ENCODE data around the gene IDH3B. TPM values are rescaled to one million over a fixed set of nuclear protein-coding genes. Genes with fewer than 3 reads are reported as not detected.

The IDH3B gene
- total RNA-seq, 1 experiment from 2014 or later, result 132 TPM

DNA sequence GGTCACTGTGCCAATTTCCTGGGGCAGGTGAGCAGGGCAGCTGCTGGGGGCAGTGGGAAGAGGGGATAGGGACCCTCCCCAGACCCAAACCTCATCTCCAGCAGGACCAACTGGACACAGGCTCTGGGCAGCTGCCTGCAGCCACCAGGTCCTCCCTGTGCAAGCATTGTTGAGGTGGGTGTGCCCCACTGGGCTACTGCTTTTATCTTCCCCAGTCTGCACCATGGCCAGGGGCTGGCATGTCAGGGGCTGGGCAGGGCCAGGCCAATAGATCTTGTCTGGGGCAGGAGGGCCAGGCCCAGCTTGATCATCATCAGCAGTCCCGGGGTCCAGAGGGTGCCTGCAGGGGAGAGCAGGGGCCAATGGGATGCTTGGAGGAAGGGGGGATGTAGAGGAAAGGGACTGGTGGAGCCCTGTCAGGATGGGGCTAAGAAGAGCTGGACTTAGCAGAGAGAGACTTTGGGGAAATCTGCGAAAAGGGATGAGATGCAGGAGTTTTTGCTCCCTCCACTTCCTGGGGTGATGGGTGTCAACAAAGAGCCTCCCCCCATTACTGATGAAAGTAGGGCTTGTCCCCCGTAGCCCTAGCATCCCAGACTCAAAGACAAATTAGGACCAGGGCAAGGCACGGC is 34.3 kb upstream of the IDH3B start:
- H3K27ac ChIP-seq (ENCODE audit: low read depth, low read length), result no peak overlapping the region
- H3K9me3 ChIP-seq (ENCODE audit: control insufficient read depth in 1 of 2, insufficient read depth in 1 of 2, low read depth in 1 of 2, low read length in 2 of 2), result no peaks in the 10 kb centered on the region
- H3K9ac ChIP-seq (ENCODE audit: low read length), result no peak overlapping the region
- no peak for TF ChIP-seq EZH2phosphoT487 (IDR thresholded peaks at IDR 0.05; ENCODE audit: borderline replicate concordance)
- TF ChIP-seq POLR2AphosphoS5 (IDR thresholded peaks at IDR 0.05; ENCODE audit: low read depth, low read length), result no peak
- no peak for TF ChIP-seq POLR2A (IDR thresholded peaks at IDR 0.05; ENCODE audit: borderline replicate concordance, extremely low read depth, insufficient read depth, insufficient read length)
- no peak for TF ChIP-seq RAD21 (IDR thresholded peaks at IDR 0.05; ENCODE audit: low read depth)
- no peak for TF ChIP-seq CEBPB (IDR thresholded peaks at IDR 0.05; ENCODE audit: low read depth)
- TF ChIP-seq SIN3A (IDR thresholded peaks at IDR 0.05; ENCODE audit: low read depth), result no peak
- no peak for TF ChIP-seq ZNF274 (IDR thresholded peaks at IDR 0.05; ENCODE audit: low read depth, low read length)
- H3K79me2 ChIP-seq (ENCODE audit: insufficient read depth, low read length), result no peaks in the 10 kb centered on the region
- ChIA-PET RAD21 (ENCODE audit: low non-redundant PET in 1 of 2, low total read pairs in 2 of 2, uncharacterized antibody in 2 of 2, unreplicated experiment in 2 of 2) (no interaction called here), CTCF (no interaction called here), POLR2A (no interaction called here)
- no peak overlapping the region for H3K4me2 ChIP-seq (ENCODE audit: low read length)
- no peaks in the 10 kb centered on the region for H3K36me3 ChIP-seq (ENCODE audit: control insufficient read depth in 1 of 2, insufficient read depth in 2 of 2, low read length in 2 of 2)
- no peaks in the 10 kb centered on the region for H3K27me3 ChIP-seq (ENCODE audit: insufficient read depth, low read length)
- H3K9me2 ChIP-seq (ENCODE audit: insufficient read depth), result no peaks in the 10 kb centered on the region
- BruUV-seq (replicated peaks), result no TSS peak
- no peaks in the 10 kb centered on the region for H4K20me1 ChIP-seq (ENCODE audit: insufficient read depth)
- DNase-seq (ENCODE audit: low read depth, low spot score), result no peak
- no peak overlapping the region for H3K4me3 ChIP-seq (replicated peaks in 1 of 2; ENCODE audit: low read depth in 1 of 2, low read length in 2 of 2)
- H3K4me1 ChIP-seq (ENCODE audit: control insufficient read depth in 1 of 2, insufficient read depth in 2 of 2, low read length in 2 of 2), result peaks cover 6 to 9% of the 10 kb centered on the region in 2 experiments; a peak in 2 of 4 replicates
- intact Hi-C loops (cut with micrococcal nuclease), result no loop called here
- no peak overlapping the region for H2AFZ ChIP-seq (ENCODE audit: low read depth, low read length, poor library complexity, severe bottlenecking)
- no peak for ATAC-seq

GRCh38 chr20:2697768-2698167 is 33.8 kb upstream of the IDH3B start:
- no peak for ATAC-seq
- Histone ChIP-seq H4K20me1 (ENCODE audit: insufficient read depth) (no peaks in the 10 kb centered on the region), H3K4me3 (replicated peaks in 1 of 2; ENCODE audit: low read depth in 1 of 2, low read length in 2 of 2) (no peak overlapping the region), H3K9me3 (ENCODE audit: control insufficient read depth in 1 of 2, insufficient read depth in 1 of 2, low read depth in 1 of 2, low read length in 2 of 2) (no peaks in the 10 kb centered on the region), H3K36me3 (ENCODE audit: control insufficient read depth in 1 of 2, insufficient read depth in 2 of 2, low read length in 2 of 2) (no peaks in the 10 kb centered on the region), H3K27me3 (ENCODE audit: insufficient read depth, low read length) (no peaks in the 10 kb centered on the region), H3K9ac (ENCODE audit: low read length) (no peak overlapping the region), H3K9me2 (ENCODE audit: insufficient read depth) (no peaks in the 10 kb centered on the region), H3K4me2 (ENCODE audit: low read length) (no peak overlapping the region), H3K27ac (ENCODE audit: low read depth, low read length) (no peak overlapping the region), H3K79me2 (ENCODE audit: insufficient read depth, low read length) (no peaks in the 10 kb centered on the region), H2AFZ (ENCODE audit: low read depth, low read length, poor library complexity, severe bottlenecking) (no peak overlapping the region), H3K4me1 (ENCODE audit: control insufficient read depth in 1 of 2, insufficient read depth in 2 of 2, low read length in 2 of 2) (peaks cover 6 to 9% of the 10 kb centered on the region in 2 experiments; a peak in 2 of 4 replicates)
- BruUV-seq (replicated peaks), result no TSS peak
- ChIA-PET POLR2A (no interaction called here), RAD21 (ENCODE audit: low non-redundant PET in 1 of 2, low total read pairs in 2 of 2, uncharacterized antibody in 2 of 2, unreplicated experiment in 2 of 2) (no interaction called here), CTCF (no interaction called here)
- no peak for DNase-seq (ENCODE audit: low read depth, low spot score)
- intact Hi-C loops (cut with micrococcal nuclease), result no loop called here
- TF ChIP-seq SP1 (IDR thresholded peaks at IDR 0.05; ENCODE audit: low read depth) (no peak), EZH2 (IDR thresholded peaks at IDR 0.05) (no peak), EGR1 (IDR thresholded peaks at IDR 0.05; ENCODE audit: low read depth) (no peak), YY1 (IDR thresholded peaks at IDR 0.05; ENCODE audit: extremely low read depth, insufficient replicate concordance, low read depth, low read length) (no peak), JUND (IDR thresholded peaks at IDR 0.05) (no peak), MAX (IDR thresholded peaks at IDR 0.05) (no peak), ZBTB33 (IDR thresholded peaks at IDR 0.05; ENCODE audit: extremely low read depth, insufficient replicate concordance, low read length) (no peak), EZH2phosphoT487 (IDR thresholded peaks at IDR 0.05; ENCODE audit: borderline replicate concordance) (no peak), ZNF274 (IDR thresholded peaks at IDR 0.05; ENCODE audit: low read depth, low read length) (no peak), CEBPB (IDR thresholded peaks at IDR 0.05; ENCODE audit: low read depth) (no peak), SRF (IDR thresholded peaks at IDR 0.05; ENCODE audit: low read depth) (no peak), CBX3 (IDR thresholded peaks at IDR 0.05; ENCODE audit: low read depth) (no peak), ELF1 (IDR thresholded peaks at IDR 0.05; ENCODE audit: borderline replicate concordance, low read depth) (no peak)
- TF ChIP-seq, protein P1, sequence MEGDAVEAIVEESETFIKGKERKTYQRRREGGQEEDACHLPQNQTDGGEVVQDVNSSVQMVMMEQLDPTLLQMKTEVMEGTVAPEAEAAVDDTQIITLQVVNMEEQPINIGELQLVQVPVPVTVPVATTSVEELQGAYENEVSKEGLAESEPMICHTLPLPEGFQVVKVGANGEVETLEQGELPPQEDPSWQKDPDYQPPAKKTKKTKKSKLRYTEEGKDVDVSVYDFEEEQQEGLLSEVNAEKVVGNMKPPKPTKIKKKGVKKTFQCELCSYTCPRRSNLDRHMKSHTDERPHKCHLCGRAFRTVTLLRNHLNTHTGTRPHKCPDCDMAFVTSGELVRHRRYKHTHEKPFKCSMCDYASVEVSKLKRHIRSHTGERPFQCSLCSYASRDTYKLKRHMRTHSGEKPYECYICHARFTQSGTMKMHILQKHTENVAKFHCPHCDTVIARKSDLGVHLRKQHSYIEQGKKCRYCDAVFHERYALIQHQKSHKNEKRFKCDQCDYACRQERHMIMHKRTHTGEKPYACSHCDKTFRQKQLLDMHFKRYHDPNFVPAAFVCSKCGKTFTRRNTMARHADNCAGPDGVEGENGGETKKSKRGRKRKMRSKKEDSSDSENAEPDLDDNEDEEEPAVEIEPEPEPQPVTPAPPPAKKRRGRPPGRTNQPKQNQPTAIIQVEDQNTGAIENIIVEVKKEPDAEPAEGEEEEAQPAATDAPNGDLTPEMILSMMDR (IDR thresholded peaks at IDR 0.05 in 2 of 3, conservative IDR thresholded peaks at IDR 0.05 in 1 of 3; ENCODE audit: borderline replicate concordance in 1 of 3, insufficient read depth in 1 of 3, low read depth in 2 of 3, low read length in 2 of 3), result no peak
